C4-2B (cell line): ENCODE measurements around the gene ZFP64.

Experiments used
- H3K27ac ChIP-seq: fragments of 450-650 bp; 2 replicates; pipeline ENCODE4 v1.5.1; 2017
- ZFX ChIP-seq: fragments of 450-650 bp; IDR thresholded peaks from 2 replicates; pipeline ENCODE4 v1.6.1; 2017
- TF ChIP-seq, protein P1 (sequence below): fragments of 450-650 bp; conservative IDR thresholded peaks from 2 replicates; pipeline ENCODE4 v1.5.1; 2017; ENCODE audit warnings: mild to moderate bottlenecking

ZFP64 gene

GRCh38 chr20:52180180-52180840 lies 11.3 kb downstream of the ZFP64 start:
- no peak for TF ChIP-seq ZFX
- TF ChIP-seq, protein P1, sequence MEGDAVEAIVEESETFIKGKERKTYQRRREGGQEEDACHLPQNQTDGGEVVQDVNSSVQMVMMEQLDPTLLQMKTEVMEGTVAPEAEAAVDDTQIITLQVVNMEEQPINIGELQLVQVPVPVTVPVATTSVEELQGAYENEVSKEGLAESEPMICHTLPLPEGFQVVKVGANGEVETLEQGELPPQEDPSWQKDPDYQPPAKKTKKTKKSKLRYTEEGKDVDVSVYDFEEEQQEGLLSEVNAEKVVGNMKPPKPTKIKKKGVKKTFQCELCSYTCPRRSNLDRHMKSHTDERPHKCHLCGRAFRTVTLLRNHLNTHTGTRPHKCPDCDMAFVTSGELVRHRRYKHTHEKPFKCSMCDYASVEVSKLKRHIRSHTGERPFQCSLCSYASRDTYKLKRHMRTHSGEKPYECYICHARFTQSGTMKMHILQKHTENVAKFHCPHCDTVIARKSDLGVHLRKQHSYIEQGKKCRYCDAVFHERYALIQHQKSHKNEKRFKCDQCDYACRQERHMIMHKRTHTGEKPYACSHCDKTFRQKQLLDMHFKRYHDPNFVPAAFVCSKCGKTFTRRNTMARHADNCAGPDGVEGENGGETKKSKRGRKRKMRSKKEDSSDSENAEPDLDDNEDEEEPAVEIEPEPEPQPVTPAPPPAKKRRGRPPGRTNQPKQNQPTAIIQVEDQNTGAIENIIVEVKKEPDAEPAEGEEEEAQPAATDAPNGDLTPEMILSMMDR: no peak
- no peak overlapping the region for H3K27ac ChIP-seq

DNA sequence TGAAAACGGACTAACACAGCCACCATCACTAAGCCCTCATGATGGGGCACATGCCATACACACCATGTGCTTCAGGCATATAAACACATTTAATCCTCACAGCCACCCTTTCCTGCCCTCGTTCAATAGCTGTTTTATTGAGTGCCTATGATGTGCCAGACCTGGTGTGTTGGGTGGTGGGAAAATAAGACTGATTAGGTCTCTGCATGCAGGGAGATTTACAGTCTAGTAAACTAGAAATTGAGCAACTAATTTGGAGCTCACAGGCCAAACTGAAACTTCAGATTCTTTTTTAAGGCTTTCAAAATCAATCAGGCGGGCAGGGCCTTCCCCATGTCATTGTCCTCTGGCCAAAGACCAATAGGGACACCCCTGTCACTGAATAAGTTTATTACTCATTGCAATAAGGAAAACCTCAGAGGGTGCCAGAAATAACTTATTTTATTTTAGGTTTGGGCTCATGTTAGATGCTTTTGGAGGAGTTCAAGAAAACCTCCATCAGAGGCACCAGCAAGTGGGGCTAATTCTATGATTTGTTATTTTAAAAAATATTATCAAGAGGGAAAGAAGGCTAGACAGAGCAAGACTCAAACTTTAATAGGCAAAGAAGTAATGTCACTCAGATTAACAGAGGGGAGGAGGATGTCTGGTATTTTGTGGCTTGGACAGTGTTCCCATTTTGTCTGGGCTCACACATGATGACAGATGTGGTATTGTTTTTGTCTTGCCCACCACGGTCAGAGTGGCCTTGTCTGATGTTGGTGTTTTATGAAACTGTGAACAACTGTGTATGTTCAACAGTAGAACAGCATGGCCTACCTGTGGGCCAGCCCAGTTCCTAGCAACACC lies 12.0 kb downstream of the ZFP64 start:
- H3K27ac ChIP-seq: no peak overlapping the region
- TF ChIP-seq, protein P1: no peak

DNA sequence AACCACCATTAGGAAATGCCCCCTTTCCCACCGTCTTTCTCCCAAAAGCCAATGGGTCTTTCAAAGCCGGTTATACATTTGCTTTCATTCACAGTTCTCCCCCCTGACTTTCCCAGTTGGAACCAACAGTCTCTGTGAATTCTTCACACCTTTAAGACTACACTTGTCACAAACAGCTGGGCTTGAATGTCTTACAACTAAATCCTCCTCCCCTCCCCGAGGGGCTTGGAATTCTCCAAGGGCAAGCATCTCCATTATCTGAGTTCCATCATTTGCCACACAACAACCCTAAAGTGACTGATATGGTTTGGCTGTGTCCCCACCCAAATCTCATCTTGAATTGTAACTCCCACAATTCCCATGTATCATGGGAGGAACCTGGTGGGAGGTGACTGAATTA lies 12.9 kb downstream of the ZFP64 start:
- H3K27ac ChIP-seq: no peak overlapping the region
- TF ChIP-seq, protein P1: no peak
- no peak for TF ChIP-seq ZFX

DNA sequence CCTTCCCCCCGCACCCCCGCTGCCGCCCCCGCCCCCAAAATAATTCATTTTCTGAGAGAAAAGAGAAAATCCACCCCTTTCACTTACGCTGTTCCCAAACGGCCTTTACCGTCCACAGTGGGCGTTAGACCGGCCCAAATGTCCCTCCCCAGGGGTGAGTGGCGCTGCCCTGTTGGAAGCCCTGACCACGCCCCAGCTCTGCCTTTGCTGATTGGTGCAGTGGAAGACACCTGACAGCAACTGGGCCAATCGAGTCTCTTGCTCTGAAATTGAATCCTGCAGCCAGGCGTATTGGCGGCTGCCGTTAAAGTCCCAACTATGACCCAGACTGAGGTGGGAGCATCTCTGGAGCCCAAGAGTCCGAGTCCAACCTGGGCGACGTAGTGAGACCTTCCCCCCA lies 15.7 kb downstream of the ZFP64 start:
- no peak overlapping the region for H3K27ac ChIP-seq
- TF ChIP-seq, protein P1: no peak
- no peak for TF ChIP-seq ZFX

- TF ChIP-seq, protein P1: no peak
- TF ChIP-seq ZFX: no peak
- H3K27ac ChIP-seq: no peak overlapping the region
Observed at GRCh38 chr20:52172392-52173047, 19.1 kb downstream of the ZFP64 start.

GRCh38 chr20:52171025-52171424 lies 20.6 kb downstream of the ZFP64 start:
- no peak overlapping the region for H3K27ac ChIP-seq
- TF ChIP-seq ZFX: no peak
- TF ChIP-seq, protein P1: no peak

- no peak overlapping the region for H3K27ac ChIP-seq
- TF ChIP-seq ZFX: no peak
- TF ChIP-seq, protein P1: no peak
Observed at GRCh38 chr20:52168116-52168515, 23.5 kb downstream of the ZFP64 start.
